NCI-H2227 (cell line): ENCODE measurements around the gene DYNC1LI1.
"Not testable (repeated sequence)": the region's sequence is repeated elsewhere in the genome, so short reads cannot be mapped to it uniquely, and the experiment has no call there.

ENCODE experiments used
- DNase-seq: peaks from one replicate; lab custom pipeline; 2025; ENCODE audit not compliant: unreplicated experiment; lab: John Stamatoyannopoulos, UW

Gene DYNC1LI1

DNA sequence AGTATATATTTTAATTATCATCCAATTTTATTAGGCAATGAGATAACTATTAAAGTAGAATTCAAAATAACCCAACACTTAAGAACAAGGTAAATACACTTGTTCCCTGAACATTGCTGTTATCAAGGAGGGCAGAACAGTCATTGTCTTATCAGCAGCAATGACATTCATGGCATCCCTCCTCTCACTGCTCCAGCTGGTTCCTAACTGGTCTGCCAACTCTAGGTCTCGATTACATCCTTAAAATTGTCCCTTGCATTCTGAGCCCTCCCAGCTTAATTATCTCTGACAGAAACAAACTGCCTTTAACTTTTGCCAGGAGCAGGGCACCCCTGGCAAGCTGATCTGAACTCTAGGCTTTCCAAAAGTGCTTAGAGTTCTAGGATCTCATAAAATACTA lies 14.0 kb upstream of the DYNC1LI1 start:
- no peak for DNase-seq

GRCh38 chr3:32583708-32584107 lies 13.1 kb upstream of the DYNC1LI1 start:
- no peak for DNase-seq

DNA sequence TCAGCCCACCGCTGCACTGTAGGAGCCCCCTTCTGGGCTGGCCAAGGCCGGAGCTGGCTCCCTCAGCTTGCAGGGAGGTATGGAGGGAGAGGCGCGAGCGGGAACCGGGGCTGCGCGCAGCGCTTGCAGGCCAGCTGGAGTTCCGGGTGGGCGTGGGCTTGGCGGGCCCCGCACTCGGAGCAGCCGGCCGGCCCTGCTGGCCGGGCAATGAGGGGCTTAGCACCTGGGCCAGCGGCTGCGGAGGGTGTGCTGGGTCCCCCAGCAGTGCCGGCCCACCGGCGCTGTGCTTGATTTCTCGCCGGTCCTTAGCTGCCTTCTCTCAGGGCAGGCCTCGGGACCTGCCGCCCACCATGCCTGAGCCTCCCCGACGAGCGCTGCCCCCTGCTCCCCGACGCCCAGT lies 8.0 kb upstream of the DYNC1LI1 start:
- not testable (repeated sequence) for DNase-seq

DNA sequence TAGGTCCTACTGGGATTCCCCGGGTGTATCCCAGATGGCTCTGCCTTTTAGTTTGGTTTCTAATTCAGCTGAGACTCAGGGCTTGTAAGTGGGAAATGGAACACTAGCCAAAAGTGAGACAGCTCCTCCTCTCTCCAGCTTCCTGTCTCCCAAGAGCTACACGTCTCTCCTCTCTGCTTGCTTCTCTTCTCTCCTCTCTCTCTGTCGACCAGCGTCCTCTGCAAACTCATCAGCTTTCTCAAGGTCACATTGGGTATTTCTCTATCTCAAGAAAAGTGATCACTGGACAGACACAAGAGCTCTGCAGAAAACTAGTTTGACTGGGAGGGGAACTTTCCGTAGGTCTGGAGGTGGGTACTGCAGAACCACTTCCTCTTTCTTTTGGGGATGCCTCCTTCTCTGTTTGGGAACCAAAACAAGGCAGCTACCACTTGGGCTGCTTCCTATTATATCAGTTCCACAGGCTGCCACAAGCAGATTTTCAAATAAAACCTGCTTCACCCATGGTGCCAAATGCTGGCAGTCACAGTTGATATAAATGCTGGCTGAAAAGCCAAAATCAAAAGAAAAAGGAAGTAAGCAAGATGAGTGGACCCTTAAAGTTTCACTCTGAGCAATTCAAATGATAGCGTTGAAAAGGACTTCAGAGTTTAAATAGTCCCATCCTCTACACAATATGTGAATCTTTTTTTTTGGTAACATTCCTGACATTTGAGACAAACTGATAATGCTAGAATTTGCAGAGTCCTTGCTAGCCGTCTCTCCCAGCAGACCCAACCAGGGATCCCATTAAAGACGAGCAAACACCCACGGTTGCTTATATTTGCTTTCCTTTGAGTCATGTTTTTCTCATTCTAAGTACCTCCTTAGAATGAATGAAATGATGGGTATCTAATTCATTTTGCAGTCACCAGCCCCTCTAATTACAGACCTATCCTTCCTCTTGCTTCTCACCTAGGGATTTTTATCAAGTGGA lies 7.2 kb upstream of the DYNC1LI1 start:
- no peak for DNase-seq

DNA sequence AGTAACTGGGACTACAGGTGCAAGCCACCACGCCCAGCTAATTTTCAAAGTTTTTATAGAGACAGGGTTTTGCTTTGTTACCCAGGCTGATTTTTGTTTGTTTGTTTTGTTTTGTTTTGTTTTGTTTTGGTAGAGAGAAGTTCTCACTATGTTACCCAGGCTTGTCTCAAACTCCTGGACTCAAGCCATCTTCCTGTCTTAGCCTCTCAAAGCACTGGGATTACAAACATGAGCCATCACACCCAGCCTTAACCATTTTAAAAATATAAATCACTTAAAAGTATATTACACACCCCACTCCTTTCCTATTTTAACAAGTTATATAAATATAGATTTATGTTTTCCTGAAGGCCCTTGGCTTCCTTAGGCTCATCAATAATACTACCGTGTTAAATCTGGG lies 6.5 kb upstream of the DYNC1LI1 start:
- no peak for DNase-seq

DNA sequence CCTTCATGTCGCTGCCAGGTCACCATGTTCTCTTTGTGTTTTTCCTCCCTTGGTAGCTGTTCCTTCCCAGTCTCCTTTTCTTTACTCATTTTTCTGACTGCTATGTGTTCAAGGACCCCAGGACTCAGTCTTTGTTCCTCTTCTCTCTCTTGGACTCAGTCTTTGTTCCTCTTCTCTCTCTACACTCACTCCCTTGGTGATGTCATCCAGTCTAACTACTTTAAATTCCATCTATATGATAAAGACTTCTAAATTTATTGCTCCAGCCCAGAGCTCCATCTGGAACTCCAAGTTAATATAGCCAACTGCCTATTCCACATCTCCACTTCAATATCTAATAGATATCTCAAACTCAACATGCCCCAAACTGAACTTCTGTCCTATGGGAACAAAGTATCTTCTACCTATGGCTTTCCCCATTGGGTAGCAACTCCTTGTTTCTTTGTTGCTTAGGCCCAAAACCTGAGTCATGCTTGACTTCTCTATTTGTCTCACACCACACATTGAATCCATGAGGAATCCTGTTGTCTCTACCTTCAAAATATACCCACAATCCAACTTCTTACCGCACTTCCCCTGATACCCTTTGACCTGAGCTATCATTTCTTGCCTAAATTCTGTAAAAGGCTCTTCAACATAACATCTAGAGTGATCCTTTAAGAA lies 4.9 kb upstream of the DYNC1LI1 start:
- DNase-seq, result no peak

- DNase-seq, result peak; percentile 81
These were observed 481 bp upstream of the DYNC1LI1 start for GRCh38 chr3:32571192-32571485.

DNA sequence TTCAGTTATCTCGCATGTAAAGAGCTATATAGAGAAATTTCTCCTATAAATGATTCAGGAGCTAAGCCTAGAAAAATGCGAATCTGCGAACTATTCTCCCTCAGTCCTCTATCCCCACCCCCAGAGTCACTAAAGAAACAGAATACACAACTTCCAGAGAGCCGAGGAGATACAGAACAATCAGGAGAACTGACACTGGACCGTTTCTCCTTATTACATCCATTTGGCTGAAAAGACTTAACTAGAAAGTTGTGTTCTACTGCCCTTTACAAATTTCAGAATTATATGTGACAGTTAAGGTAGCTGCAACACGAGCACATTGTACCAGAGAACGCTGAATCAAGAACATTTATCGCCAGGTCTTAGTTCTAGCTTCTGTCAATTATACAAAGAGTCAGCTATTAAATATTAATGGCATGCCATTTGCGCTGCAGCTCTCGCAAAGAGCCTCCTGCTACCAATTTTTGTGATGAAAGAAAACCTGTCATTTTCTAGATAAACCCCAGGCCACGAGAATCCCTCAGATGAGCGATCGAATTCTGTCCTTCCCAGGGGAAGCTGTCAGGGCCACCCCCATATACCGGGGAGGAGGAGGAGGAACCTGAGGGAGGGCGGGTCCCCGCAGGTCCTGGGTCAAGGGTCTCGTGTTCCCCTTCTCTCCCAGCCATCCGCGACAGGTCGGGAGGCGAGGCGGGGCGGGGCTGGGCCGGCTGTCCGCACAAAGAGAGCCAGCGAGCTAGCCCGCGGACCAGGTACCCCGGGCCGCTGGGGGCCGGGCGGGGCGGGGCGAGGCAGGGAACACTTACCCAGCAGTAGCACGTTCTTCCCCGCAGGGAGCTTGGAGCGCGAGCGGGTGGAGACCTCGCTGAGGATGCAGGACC lies 878 bp downstream of the DYNC1LI1 start:
- DNase-seq, result peak; percentile 60

DNA sequence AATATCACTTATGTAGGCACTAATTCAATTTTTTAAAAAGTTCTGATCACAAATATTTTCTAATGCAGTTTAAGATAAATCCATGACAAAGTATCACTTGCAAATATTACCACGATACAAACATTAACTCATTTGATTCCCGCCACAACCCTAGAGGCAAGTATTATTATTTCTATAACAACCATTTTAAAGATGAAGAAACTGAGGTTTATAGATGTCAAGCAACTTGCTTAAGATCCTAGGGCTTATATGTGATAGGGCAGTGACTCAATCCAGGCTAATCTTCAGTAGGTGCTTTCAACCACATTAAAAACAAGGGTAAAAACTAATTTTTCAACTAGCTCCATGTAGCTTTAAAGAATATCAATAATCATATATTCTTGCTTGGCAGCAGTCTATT lies 1.7 kb downstream of the DYNC1LI1 start:
- no peak for DNase-seq

DNA sequence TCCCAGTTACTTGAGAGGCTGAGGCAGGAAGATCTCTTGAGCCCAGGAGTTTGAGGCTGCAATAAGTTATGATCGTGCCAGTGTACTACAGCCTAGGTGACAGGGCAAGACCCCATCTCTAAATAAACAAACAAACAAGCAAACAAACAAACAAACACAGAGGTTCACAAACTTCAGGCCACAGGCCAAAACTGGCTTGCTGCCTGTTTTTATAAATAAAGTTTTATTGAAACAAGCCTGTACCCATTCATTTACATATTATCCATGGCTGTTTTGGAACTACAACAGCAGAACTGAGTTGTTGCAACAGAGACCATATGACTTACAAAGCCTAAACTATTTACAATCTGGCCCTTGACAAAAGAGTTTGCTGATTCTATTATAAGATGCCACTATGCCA lies 6.5 kb downstream of the DYNC1LI1 start:
- DNase-seq, result no peak

DNA sequence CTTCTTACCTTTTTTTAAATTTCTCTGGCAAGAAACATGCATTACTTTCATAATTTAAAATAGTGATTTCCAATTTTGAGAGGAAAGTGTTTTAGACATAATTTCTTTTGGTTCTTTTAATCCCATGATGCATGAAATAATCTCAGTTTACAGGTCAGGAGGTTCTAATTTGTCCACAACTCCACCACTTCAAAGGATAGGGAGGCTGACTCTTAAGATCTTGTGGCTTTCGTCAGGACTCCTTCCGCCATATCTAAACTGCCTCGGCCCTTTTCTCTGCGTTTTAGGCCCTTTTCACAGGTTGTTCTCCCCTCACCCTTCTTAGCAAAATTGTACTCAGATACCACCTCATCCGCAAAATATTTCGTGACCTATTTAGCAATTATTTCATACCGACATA lies 8.0 kb downstream of the DYNC1LI1 start:
- DNase-seq, result no peak

- DNase-seq, result no peak
These were observed 12.9 kb downstream of the DYNC1LI1 start for GRCh38 chr3:32557640-32558352.

DNA sequence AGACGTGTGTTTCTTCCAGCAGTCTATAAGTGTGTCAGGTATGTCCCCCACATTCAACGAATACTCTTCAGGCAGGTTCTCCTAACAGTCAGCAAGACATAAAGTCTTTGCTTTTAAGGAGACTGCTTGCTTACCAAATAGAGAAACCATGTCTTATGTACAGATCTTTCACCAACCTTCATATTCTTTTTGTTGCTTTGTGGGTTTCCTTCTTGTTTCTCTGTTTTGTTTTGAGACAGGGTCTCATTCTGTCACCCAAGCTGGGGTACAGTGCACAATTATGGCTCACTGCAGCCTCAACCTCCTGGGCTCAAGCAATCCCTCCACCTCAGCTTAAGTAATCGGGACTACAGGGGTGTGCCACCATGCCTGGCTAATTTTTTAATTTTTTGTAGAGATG lies 14.3 kb downstream of the DYNC1LI1 start:
- DNase-seq, result no peak

- no peak for DNase-seq
These were observed 16.7 kb downstream of the DYNC1LI1 start for GRCh38 chr3:32553973-32554372.

- no peak for DNase-seq
These were observed 17.2 kb downstream of the DYNC1LI1 start for GRCh38 chr3:32553459-32553858.

GRCh38 chr3:32552013-32552412 lies 18.6 kb downstream of the DYNC1LI1 start:
- DNase-seq, result no peak

GRCh38 chr3:32551496-32551895 lies 19.2 kb downstream of the DYNC1LI1 start:
- no peak for DNase-seq

DNA sequence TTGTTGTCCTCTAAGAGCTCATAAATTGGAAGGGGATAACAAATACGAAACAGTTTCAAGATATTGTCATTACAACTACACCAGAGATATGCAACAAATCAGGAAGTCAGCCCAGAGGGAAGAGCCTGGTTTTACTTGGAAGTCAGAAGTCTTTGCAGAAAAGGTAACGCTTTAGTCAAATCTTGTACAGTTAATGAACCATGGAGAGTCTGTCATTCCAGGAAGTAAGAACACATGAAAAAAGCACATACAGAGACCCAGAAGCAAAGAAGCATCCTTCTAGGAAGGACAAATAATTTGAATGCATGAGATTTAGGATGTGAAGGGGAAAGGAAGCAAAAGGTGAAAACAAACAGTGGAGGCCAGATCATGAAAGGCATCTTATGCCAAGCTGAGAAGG lies 19.6 kb downstream of the DYNC1LI1 start:
- DNase-seq, result no peak

- DNase-seq, result no peak
These were observed 25.4 kb downstream of the DYNC1LI1 start for GRCh38 chr3:32545305-32545704.

GRCh38 chr3:32544894-32545293 lies 25.8 kb downstream of the DYNC1LI1 start:
- DNase-seq, result peak; percentile 0

DNA sequence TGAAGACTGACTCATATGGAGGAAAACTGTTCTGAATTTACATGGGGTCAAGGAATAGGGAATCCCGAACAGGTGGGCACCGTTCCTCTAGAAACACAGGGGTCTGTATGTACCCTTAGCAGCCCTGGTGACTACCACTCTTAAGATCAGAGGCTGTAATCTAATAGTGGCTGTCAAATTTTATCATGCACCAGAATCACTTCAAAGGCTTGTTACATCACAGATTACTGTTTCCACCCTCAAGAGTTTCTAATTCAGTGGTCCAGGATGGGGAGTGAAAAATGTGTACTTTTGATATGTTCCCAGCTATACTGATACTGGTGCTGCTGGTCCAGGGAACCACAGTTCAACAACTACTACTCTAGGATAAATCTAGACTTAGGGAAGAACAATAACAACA lies 27.9 kb downstream of the DYNC1LI1 start:
- DNase-seq, result no peak
